D341Med (cell line): Measurements from ENCODE around the gene SMAGP.

Source experiments
- DNase-seq: peaks from one replicate; pipeline ENCODE4 v3.0.0; 2012; ENCODE audit warnings: low spot score

SMAGP gene

GRCh38 chr12:51196547-51196946 lies 73.7 kb downstream of the SMAGP start:
- no peak for DNase-seq

- DNase-seq, result no peak
Observed at GRCh38 chr12:51195841-51196240, 74.4 kb downstream of the SMAGP start.
